Keratinocyte (primary cell): ENCODE results near the gene FRMD3.

Source experiments
- CTCF ChIP-seq, 3 experiments: IDR thresholded peaks in 1 of 3; conservative IDR thresholded peaks in 1 of 3; optimal IDR thresholded peaks in 1 of 3; 2 replicates in 2 of 3; 3 replicates in 1 of 3; pipeline versions ENCODE3 to v1.5.1; 2011; ENCODE audit warnings: low read length in 3 of 3, mild to moderate bottlenecking in 3 of 3, moderate library complexity in 2 of 3, control low read depth in 1 of 3, inconsistent platforms in 1 of 3; ENCODE audit not compliant: insufficient read depth in 2 of 3; ENCODE audit errors: extremely low read depth in 1 of 3
- EZH2 ChIP-seq: IDR thresholded peaks from one replicate; pipeline ENCODE4 v1.6.1; 2012; ENCODE audit warnings: inconsistent platforms, mild to moderate bottlenecking, low read length, moderate library complexity

- TF ChIP-seq CTCF (optimal IDR thresholded peaks at IDR 0.05 in 1 of 3, IDR thresholded peaks at IDR 0.05 in 1 of 3, conservative IDR thresholded peaks at IDR 0.05 in 1 of 3; ENCODE audit: extremely low read depth in 1 of 3, insufficient read depth in 2 of 3, low read length in 3 of 3) (no peak), EZH2 (no peak)
Measured at GRCh38 chr9:83208065-83208850, 329.9 kb downstream of the FRMD3 start.
